ENCODE data around the gene ELK4. TPM values are rescaled to one million over a fixed set of nuclear protein-coding genes. Genes with fewer than 3 reads are reported as not detected.

Gene ELK4
- total and polyA plus RNA-seq, 5 experiments from 2014 or later, result 4.5 to 204 (median 8.3) TPM

GRCh38 chr1:205599669-205600042 is 32.2 kb downstream of the ELK4 start:
- H3K4me1 Mint-ChIP-seq, result peaks cover 18 to 31% (median 29%) of the 10 kb centered on the region in 4 donors
- no peaks in the 10 kb centered on the region for H3K9me3 Mint-ChIP-seq
- DNase-seq (no peak), ATAC-seq (no peak)
- H3K27ac Mint-ChIP-seq, result peak overlapping the region in 6 of 10 donors; percentile 48 to 82 (median 65)
- H3K27me3 Mint-ChIP-seq, result no peaks in the 10 kb centered on the region
- no peak overlapping the region for H3K4me3 Mint-ChIP-seq
- H3K36me3 Mint-ChIP-seq, result peaks cover 3 to 55% (median 18%) of the 10 kb centered on the region in 3 donors
- POLR2A ChIA-PET, result interaction anchor here (1.5 kb wide), 1 partner anchor 31 kb away, joined by 3 read pairs; no protein-coding TSS in a partner anchor

- Mint-ChIP-seq H3K27me3 (no peaks in the 10 kb centered on the region), H3K4me1 (peaks cover 18 to 34% (median 30%) of the 10 kb centered on the region in 4 donors), H3K4me3 (no peak overlapping the region), H3K27ac (peak overlapping the region in 5 of 10 donors; percentile 28 to 82 (median 74)), H3K9me3 (no peaks in the 10 kb centered on the region), H3K36me3 (peaks cover 3 to 51% (median 15%) of the 10 kb centered on the region in 3 donors)
- no peak for DNase-seq
- no peak for ATAC-seq
- POLR2A ChIA-PET, result interaction anchor here (1.4 kb wide), 1 partner anchor 32 kb away, joined by 4 read pairs; no protein-coding TSS in a partner anchor
These were observed 32.8 kb downstream of the ELK4 start for GRCh38 chr1:205598841-205599668.

DNA sequence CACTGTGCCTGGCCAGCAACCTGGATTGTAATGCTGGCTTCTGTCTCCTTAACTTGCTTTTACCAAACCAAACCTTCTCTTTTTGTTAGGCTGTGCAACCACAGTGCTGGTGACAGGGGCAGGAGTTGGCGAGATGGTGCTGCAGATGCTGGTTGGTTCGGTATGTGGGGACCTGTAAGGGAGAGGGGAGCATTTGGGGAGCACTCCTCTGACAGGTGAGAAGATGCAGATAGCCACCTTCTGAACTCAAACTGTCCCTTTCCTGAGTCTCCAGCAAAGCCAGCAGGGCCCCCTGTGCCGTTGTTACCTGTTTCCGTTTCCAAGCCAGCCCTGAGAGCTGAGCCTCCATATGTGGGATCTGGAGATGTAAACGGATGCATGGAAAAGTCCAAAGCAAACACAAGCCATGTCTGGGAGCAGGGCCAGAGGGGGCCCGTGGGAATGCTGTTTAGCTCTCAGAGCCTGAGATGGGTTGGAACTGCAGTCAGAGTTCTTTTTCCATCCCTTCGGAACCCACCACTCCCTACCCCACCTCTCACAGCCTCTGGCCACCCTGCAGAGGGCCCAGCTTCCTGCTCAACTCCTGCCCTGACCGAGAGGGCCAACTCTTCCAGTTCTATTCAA is 34.0 kb downstream of the ELK4 start:
- no peak for ATAC-seq
- POLR2A ChIA-PET, result interaction anchor here (1.4 kb wide), 1 partner anchor 33 kb away, joined by 4 read pairs; no protein-coding TSS in a partner anchor
- Mint-ChIP-seq H3K4me3 (peak overlapping the region in 1 of 10 donors; percentile 8), H3K9me3 (no peaks in the 10 kb centered on the region), H3K36me3 (peaks cover 3 to 44% (median 15%) of the 10 kb centered on the region in 3 donors), H3K4me1 (peaks cover 18 to 37% (median 37%) of the 10 kb centered on the region in 4 donors), H3K27me3 (no peaks in the 10 kb centered on the region), H3K27ac (peak overlapping the region in 5 of 10 donors; percentile 29 to 74 (median 59))
- DNase-seq, result no peak

GRCh38 chr1:205596876-205597275 is 34.9 kb downstream of the ELK4 start:
- Mint-ChIP-seq H3K27me3 (no peaks in the 10 kb centered on the region), H3K27ac (peak overlapping the region in 8 of 10 donors; percentile 29 to 97 (median 85)), H3K9me3 (no peaks in the 10 kb centered on the region), H3K4me3 (no peak overlapping the region), H3K4me1 (peaks cover 20 to 44% (median 40%) of the 10 kb centered on the region in 4 donors), H3K36me3 (peaks cover 3 to 40% (median 15%) of the 10 kb centered on the region in 3 donors)
- DNase-seq, result no peak
- no peak for ATAC-seq
- POLR2A ChIA-PET, result interaction anchor here (1.0 to 9.3 kb wide), 2 partner anchors 8 to 35 kb away, joined by 3 to 269 read pairs; partner anchors contain the start of gene ELK4

DNA sequence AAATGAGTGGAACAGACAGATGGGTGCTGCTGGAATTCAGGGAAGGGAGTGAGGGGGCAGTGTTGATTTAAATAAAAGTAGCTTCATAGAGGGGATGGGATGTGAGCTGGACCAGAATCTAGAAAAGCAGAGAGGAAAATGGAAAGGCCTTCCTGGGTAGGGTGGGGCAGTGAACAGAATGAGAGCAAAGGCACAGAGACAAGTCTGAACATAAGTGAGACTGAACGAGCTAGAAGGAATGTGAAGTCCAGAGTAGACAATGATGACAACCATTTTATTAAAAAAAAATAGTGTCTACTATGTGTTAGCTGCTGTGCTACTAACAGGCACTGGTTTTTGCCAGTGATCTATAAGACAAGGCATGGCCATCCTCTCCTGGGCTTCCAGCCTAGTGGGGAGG is 36.0 kb downstream of the ELK4 start:
- POLR2A ChIA-PET, result interaction anchor here (0.6 to 9.3 kb wide), 4 partner anchors 9 to 1924 kb away, joined by 3 to 269 read pairs (median 4); partner anchors contain the start of gene ELK4

GRCh38 chr1:205595435-205595834 is 36.4 kb downstream of the ELK4 start:
- ATAC-seq (no peak), DNase-seq (peak in 1 of 10 donors; percentile 38)
- peak overlapping the region in 3 of 10 donors; percentile 19 to 46 (median 20) for H3K4me3 Mint-ChIP-seq
- H3K36me3 Mint-ChIP-seq, result peaks cover 3 to 30% (median 15%) of the 10 kb centered on the region in 3 donors
- H3K27ac Mint-ChIP-seq, result peak overlapping the region; percentile 92 to 98 (median 95)
- no peaks in the 10 kb centered on the region for H3K27me3 Mint-ChIP-seq
- H3K4me1 Mint-ChIP-seq, result peaks cover 30 to 54% (median 52%) of the 10 kb centered on the region in 4 donors
- no peaks in the 10 kb centered on the region for H3K9me3 Mint-ChIP-seq
- POLR2A ChIA-PET, result interaction anchor here (0.6 to 9.3 kb wide), 2 partner anchors 36 to 1716 kb away, joined by 3 to 269 read pairs; partner anchors contain the start of gene ELK4

More for the DNA sequence above, 36.0 kb downstream of the ELK4 start:
- H3K4me1 Mint-ChIP-seq, result peaks cover 26 to 53% (median 48%) of the 10 kb centered on the region in 4 donors
- ATAC-seq, result no peak
- H3K27me3 Mint-ChIP-seq, result no peaks in the 10 kb centered on the region
- peak in 1 of 10 donors; percentile 11 for DNase-seq
- no peak overlapping the region for H3K4me3 Mint-ChIP-seq
- no peaks in the 10 kb centered on the region for H3K9me3 Mint-ChIP-seq
- H3K27ac Mint-ChIP-seq, result peak overlapping the region in 9 of 10 donors; percentile 74 to 98 (median 95)
- H3K36me3 Mint-ChIP-seq, result peaks cover 3 to 35% (median 15%) of the 10 kb centered on the region in 3 donors

- peak in 1 of 10 donors; percentile 16 for DNase-seq
- POLR2A ChIA-PET, result interaction anchor here (0.6 to 9.3 kb wide), 3 partner anchors 37 to 1716 kb away, joined by 3 to 269 read pairs (median 4); partner anchors contain the start of gene ELK4
- Mint-ChIP-seq H3K27ac (peak overlapping the region; percentile 92 to 98 (median 95)), H3K4me3 (peak overlapping the region in 7 of 10 donors; percentile 21 to 65 (median 46)), H3K4me1 (peaks cover 34 to 56% (median 55%) of the 10 kb centered on the region in 4 donors), H3K27me3 (no peaks in the 10 kb centered on the region), H3K36me3 (peaks cover 3 to 25% (median 14%) of the 10 kb centered on the region in 3 donors), H3K9me3 (no peaks in the 10 kb centered on the region)
- no peak for ATAC-seq
These were observed 37.0 kb downstream of the ELK4 start for GRCh38 chr1:205594846-205595245.

DNA sequence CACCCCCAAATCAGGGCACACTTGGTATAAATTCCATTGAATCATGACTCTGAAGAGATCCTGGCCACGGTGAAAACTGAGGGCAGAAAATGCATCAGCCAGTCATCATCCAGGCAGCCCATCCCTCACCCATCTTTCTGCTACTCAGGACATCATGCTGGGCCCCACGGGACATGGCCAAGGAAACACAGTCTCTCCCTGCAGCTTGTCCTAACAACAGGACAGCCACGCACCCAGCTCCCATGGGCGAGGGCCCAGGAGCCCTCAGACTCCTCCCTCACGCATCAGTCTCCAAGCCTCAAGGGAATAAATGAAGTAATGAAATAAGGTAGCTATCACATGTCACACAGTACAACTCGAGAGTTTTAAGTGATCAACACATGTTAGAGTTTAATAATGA is 37.8 kb downstream of the ELK4 start:
- POLR2A ChIA-PET, result interaction anchor here (0.7 to 9.3 kb wide), 5 partner anchors 19 to 65 kb away, joined by 3 to 269 read pairs (median 3); partner anchors contain the start of gene ELK4
- DNase-seq (peak in 1 of 10 donors; percentile 46), ATAC-seq (no peak)
- Mint-ChIP-seq H3K27ac (peak overlapping the region; percentile 92 to 98 (median 96)), H3K9me3 (no peaks in the 10 kb centered on the region), H3K27me3 (no peaks in the 10 kb centered on the region), H3K4me1 (peaks cover 32 to 60% (median 55%) of the 10 kb centered on the region in 4 donors), H3K36me3 (peaks cover 3 to 16% (median 6%) of the 10 kb centered on the region in 3 donors), H3K4me3 (peak overlapping the region; percentile 73 to 95 (median 82))

- DNase-seq, result peak in 5 of 10 donors; percentile 8 to 75 (median 52)
These were observed 38.3 kb downstream of the ELK4 start for GRCh38 chr1:205593532-205593931.

GRCh38 chr1:205592443-205593003 is 39.3 kb downstream of the ELK4 start:
- Mint-ChIP-seq H3K27ac (peak overlapping the region; percentile 92 to 98 (median 95)), H3K4me1 (peaks cover 33 to 60% (median 55%) of the 10 kb centered on the region in 4 donors), H3K27me3 (no peaks in the 10 kb centered on the region), H3K4me3 (peak overlapping the region; percentile 73 to 95 (median 82)), H3K9me3 (no peaks in the 10 kb centered on the region), H3K36me3 (peaks cover 0 to 6% (median 0%) of the 10 kb centered on the region in 3 donors)
- no peak for ATAC-seq
- DNase-seq, result peak in 2 of 10 donors; percentile 13 to 40
- POLR2A ChIA-PET, result interaction anchor here (0.6 to 9.3 kb wide), 13 partner anchors 9 to 307 kb away, joined by 3 to 269 read pairs (median 6); partner anchors contain the start of genes ELK4 and NUCKS1

More at GRCh38 chr1:205593532-205593931, 38.3 kb downstream of the ELK4 start:
- H3K9me3 Mint-ChIP-seq, result no peaks in the 10 kb centered on the region
- no peaks in the 10 kb centered on the region for H3K27me3 Mint-ChIP-seq
- peak overlapping the region; percentile 92 to 98 (median 96) for H3K27ac Mint-ChIP-seq
- H3K4me1 Mint-ChIP-seq, result peaks cover 32 to 60% (median 55%) of the 10 kb centered on the region in 4 donors
- H3K36me3 Mint-ChIP-seq, result peaks cover 3 to 12% (median 5%) of the 10 kb centered on the region in 3 donors
- ATAC-seq, result peak; percentile 47 to 69
- POLR2A ChIA-PET, result interaction anchor here (0.5 to 9.3 kb wide), 5 partner anchors 19 to 1849 kb away, joined by 3 to 269 read pairs (median 4); partner anchors contain the start of gene ELK4
- peak overlapping the region; percentile 73 to 95 (median 82) for H3K4me3 Mint-ChIP-seq
